ENCODE measurements around the gene HNRNPR. TPM values are rescaled to one million over a fixed set of nuclear protein-coding genes. Genes with fewer than 3 reads are reported as not detected.

The HNRNPR gene
- total and polyA plus RNA-seq, 9 of the 15 experiments (the other 6 are each of a cell fraction or from before 2014, with no cell fraction given), result 80.9 to 372 (median 301) TPM

- TF ChIP-seq GABPB1 (CRISPR knock-in tag; IDR thresholded peaks at IDR 0.05) (peak; percentile 43), CTBP1 (IDR thresholded peaks at IDR 0.05; ENCODE audit: borderline replicate concordance) (peak; percentile 86), L3MBTL2 (IDR thresholded peaks at IDR 0.05) (no peak), ZNF277 (CRISPR knock-in tag; IDR thresholded peaks at IDR 0.05; ENCODE audit: borderline replicate concordance) (no peak), ZNF384 (IDR thresholded peaks at IDR 0.05; ENCODE audit: low read depth, low read length) (peak; percentile 89), KDM1A (IDR thresholded peaks at IDR 0.05) (peak; percentile 36 to 64; a peak in 2 of 4 replicates), SMAD1 (IDR thresholded peaks at IDR 0.05; ENCODE audit: low read depth, low read length, partially characterized antibody) (no peak), MCM2 (IDR thresholded peaks at IDR 0.05; ENCODE audit: low read depth) (no peak), CHD4 (IDR thresholded peaks at IDR 0.05; ENCODE audit: insufficient read depth, insufficient replicate concordance, low read depth, low read length, poor library complexity, severe bottlenecking) (no peak), LEF1 (IDR thresholded peaks at IDR 0.05) (peak; percentile 25; the same call in 1 of the 2 replicates), TCF7L2 (IDR thresholded peaks at IDR 0.05; ENCODE audit: low read depth, low read length) (no peak), SMAD4 (CRISPR knock-in tag; conservative IDR thresholded peaks at IDR 0.05) (peak; percentile 63), XRCC4 (IDR thresholded peaks at IDR 0.05; ENCODE audit: extremely low read depth, insufficient read depth, insufficient read length) (no peak), IRF2 (CRISPR knock-in tag; IDR thresholded peaks at IDR 0.05) (no peak), KLF1 (tag; IDR thresholded peaks at IDR 0.05) (no peak)
Observed at GRCh38 chr1:23384312-23385058, 40.4 kb upstream of the HNRNPR start (continued).

All from K562 (cell line).